ENCODE data around the gene TBC1D20.

DNA sequence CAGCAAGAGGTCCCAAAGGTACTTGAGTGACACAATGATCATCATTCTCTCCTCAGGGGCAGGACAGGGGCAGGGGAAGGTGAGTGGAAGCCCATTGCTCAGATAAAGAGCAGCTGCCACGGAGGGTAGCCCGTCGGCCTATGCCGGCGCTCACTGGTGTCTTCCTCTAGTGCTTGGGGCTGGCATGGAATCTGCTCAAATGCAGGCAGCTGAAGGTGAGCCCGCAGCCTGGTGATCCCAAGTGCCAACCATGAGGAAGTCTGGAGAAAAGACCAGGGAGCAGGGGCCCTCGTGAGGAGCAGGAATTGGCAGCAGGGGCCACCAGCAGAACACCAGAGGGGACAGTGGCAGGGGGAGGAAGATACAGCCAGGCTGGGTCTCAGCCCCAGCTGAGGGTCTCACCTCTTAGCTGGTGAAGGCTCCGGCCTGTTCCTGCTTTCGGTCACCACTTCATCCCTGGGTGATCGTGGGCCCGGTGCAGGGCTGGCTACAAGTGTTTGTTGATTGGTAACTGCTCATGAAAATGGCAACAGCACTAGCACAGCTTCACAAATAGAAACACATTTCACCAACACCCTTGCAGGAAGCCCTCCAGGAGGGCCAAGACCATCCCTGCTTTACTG is 29.5 kb downstream of the TBC1D20 start:
- TF ChIP-seq SRF (IDR thresholded peaks at IDR 0.05; ENCODE audit: low read depth) (no peak), RAD21 (IDR thresholded peaks at IDR 0.05; ENCODE audit: low read depth) (no peak), POLR2A (IDR thresholded peaks at IDR 0.05; ENCODE audit: borderline replicate concordance, extremely low read depth, insufficient read depth, insufficient read length) (no peak), CEBPB (IDR thresholded peaks at IDR 0.05; ENCODE audit: low read depth) (no peak), POLR2AphosphoS5 (IDR thresholded peaks at IDR 0.05; ENCODE audit: low read depth, low read length) (peak; percentile 65; the same call in 1 of the 2 replicates), SP1 (IDR thresholded peaks at IDR 0.05; ENCODE audit: low read depth) (no peak)
- TF ChIP-seq, protein P1, sequence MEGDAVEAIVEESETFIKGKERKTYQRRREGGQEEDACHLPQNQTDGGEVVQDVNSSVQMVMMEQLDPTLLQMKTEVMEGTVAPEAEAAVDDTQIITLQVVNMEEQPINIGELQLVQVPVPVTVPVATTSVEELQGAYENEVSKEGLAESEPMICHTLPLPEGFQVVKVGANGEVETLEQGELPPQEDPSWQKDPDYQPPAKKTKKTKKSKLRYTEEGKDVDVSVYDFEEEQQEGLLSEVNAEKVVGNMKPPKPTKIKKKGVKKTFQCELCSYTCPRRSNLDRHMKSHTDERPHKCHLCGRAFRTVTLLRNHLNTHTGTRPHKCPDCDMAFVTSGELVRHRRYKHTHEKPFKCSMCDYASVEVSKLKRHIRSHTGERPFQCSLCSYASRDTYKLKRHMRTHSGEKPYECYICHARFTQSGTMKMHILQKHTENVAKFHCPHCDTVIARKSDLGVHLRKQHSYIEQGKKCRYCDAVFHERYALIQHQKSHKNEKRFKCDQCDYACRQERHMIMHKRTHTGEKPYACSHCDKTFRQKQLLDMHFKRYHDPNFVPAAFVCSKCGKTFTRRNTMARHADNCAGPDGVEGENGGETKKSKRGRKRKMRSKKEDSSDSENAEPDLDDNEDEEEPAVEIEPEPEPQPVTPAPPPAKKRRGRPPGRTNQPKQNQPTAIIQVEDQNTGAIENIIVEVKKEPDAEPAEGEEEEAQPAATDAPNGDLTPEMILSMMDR (IDR thresholded peaks at IDR 0.05 in 2 of 3, conservative IDR thresholded peaks at IDR 0.05 in 1 of 3; ENCODE audit: borderline replicate concordance in 1 of 3, insufficient read depth in 1 of 3, low read depth in 2 of 3, low read length in 2 of 3), result no peak
- TF ChIP-seq, protein P2, sequence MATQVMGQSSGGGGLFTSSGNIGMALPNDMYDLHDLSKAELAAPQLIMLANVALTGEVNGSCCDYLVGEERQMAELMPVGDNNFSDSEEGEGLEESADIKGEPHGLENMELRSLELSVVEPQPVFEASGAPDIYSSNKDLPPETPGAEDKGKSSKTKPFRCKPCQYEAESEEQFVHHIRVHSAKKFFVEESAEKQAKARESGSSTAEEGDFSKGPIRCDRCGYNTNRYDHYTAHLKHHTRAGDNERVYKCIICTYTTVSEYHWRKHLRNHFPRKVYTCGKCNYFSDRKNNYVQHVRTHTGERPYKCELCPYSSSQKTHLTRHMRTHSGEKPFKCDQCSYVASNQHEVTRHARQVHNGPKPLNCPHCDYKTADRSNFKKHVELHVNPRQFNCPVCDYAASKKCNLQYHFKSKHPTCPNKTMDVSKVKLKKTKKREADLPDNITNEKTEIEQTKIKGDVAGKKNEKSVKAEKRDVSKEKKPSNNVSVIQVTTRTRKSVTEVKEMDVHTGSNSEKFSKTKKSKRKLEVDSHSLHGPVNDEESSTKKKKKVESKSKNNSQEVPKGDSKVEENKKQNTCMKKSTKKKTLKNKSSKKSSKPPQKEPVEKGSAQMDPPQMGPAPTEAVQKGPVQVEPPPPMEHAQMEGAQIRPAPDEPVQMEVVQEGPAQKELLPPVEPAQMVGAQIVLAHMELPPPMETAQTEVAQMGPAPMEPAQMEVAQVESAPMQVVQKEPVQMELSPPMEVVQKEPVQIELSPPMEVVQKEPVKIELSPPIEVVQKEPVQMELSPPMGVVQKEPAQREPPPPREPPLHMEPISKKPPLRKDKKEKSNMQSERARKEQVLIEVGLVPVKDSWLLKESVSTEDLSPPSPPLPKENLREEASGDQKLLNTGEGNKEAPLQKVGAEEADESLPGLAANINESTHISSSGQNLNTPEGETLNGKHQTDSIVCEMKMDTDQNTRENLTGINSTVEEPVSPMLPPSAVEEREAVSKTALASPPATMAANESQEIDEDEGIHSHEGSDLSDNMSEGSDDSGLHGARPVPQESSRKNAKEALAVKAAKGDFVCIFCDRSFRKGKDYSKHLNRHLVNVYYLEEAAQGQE (IDR thresholded peaks at IDR 0.05; ENCODE audit: low read depth), result no peak
- TF ChIP-seq, protein P3, sequence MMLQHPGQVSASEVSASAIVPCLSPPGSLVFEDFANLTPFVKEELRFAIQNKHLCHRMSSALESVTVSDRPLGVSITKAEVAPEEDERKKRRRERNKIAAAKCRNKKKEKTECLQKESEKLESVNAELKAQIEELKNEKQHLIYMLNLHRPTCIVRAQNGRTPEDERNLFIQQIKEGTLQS (IDR thresholded peaks at IDR 0.05), result no peak
